ENCODE results near the gene GHITM.
"Not testable (repeated sequence)": the region's sequence is repeated elsewhere in the genome, so short reads cannot be mapped to it uniquely, and the experiment has no call there.

Gene GHITM

GRCh38 chr10:84118395-84119006 is 20.8 kb upstream of the GHITM start:
- H3K27me3 ChIP-seq (ENCODE audit: control insufficient read depth, insufficient read depth, low read length), result no peaks in the 10 kb centered on the region
- H3K9ac ChIP-seq (ENCODE audit: low read depth, low read length), result no peak overlapping the region
- H3K9me3 ChIP-seq (ENCODE audit: control insufficient read depth, insufficient read depth, low read length), result no peaks in the 10 kb centered on the region
- H3K36me3 ChIP-seq (ENCODE audit: control insufficient read depth, insufficient read depth, low read length), result no peaks in the 10 kb centered on the region
- no peak overlapping the region for H3K4me3 ChIP-seq (ENCODE audit: low read depth, low read length)
- H3K4me1 ChIP-seq (ENCODE audit: control insufficient read depth, insufficient read depth, low read length), result no peaks in the 10 kb centered on the region

GRCh38 chr10:84123362-84123761 is 15.9 kb upstream of the GHITM start:
- Histone ChIP-seq H3K4me3 (ENCODE audit: low read depth, low read length) (no peak overlapping the region), H3K27me3 (ENCODE audit: control insufficient read depth, insufficient read depth, low read length) (no peaks in the 10 kb centered on the region), H3K36me3 (ENCODE audit: control insufficient read depth, insufficient read depth, low read length) (no peaks in the 10 kb centered on the region), H3K9me3 (ENCODE audit: control insufficient read depth, insufficient read depth, low read length) (peaks cover 10% of the 10 kb centered on the region), H3K9ac (ENCODE audit: low read depth, low read length) (no peak overlapping the region), H3K4me1 (ENCODE audit: control insufficient read depth, insufficient read depth, low read length) (no peaks in the 10 kb centered on the region)

DNA sequence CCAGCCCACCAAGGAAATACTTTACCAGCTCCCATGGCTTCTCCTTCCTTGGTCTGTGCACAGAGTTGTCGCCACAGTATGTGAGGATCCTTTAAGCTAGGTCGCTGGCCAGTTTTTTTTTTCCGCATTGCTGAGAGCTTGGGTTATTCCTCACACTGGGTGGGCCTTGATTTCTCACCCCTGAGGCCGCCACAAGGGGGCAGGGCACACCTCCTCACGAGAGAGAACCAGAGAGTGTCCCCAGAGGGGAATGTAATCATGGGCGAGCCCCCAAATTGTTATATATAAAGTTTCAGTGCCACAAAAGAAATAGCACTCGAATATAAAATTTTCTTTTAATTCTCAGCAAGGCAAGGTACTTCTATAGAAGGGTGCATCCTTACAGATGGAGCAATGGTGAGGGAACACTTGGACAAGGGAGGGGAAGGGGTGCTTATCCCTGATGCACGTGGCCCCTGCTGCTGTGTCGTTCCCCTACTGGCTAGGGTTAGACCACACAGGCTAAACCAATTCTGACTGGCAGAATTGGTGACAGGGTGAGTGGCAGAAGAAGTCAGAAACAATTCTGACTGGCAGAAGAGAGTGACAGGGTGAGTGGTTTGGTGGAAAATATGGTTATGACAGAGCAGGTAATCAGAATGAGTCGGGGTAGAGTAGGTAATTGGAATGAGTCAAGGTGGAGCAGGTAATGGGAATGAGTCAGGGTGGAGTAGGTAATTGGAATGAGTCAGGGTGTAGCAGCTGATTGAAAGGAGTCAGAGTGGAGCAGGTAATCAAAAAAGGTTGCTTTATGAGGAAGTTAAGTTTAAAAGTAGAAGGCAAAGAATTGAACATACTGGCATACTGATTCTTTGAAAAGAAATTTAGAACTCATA is 13.2 kb upstream of the GHITM start:
- peaks cover 10% of the 10 kb centered on the region for H3K9me3 ChIP-seq (ENCODE audit: control insufficient read depth, insufficient read depth, low read length)
- not testable (repeated sequence) for H3K27me3 ChIP-seq (ENCODE audit: control insufficient read depth, insufficient read depth, low read length); H3K4me3 ChIP-seq (ENCODE audit: low read depth, low read length); H3K4me1 ChIP-seq (ENCODE audit: control insufficient read depth, insufficient read depth, low read length); H3K9ac ChIP-seq (ENCODE audit: low read depth, low read length); H3K36me3 ChIP-seq (ENCODE audit: control insufficient read depth, insufficient read depth, low read length)

- H3K27me3 ChIP-seq (ENCODE audit: control insufficient read depth, insufficient read depth, low read length), result no peaks in the 10 kb centered on the region
- H3K9ac ChIP-seq (ENCODE audit: low read depth, low read length), result no peak overlapping the region
- H3K4me3 ChIP-seq (ENCODE audit: low read depth, low read length), result no peak overlapping the region
- no peaks in the 10 kb centered on the region for H3K4me1 ChIP-seq (ENCODE audit: control insufficient read depth, insufficient read depth, low read length)
- H3K9me3 ChIP-seq (ENCODE audit: control insufficient read depth, insufficient read depth, low read length), result peaks cover 10% of the 10 kb centered on the region
- H3K36me3 ChIP-seq (ENCODE audit: control insufficient read depth, insufficient read depth, low read length), result no peaks in the 10 kb centered on the region
These were observed 12.5 kb upstream of the GHITM start for GRCh38 chr10:84126785-84127167.

- Histone ChIP-seq H3K27me3 (ENCODE audit: control insufficient read depth, insufficient read depth, low read length) (no peaks in the 10 kb centered on the region), H3K4me3 (ENCODE audit: low read depth, low read length) (no peak overlapping the region), H3K9me3 (ENCODE audit: control insufficient read depth, insufficient read depth, low read length) (no peaks in the 10 kb centered on the region), H3K36me3 (ENCODE audit: control insufficient read depth, insufficient read depth, low read length) (no peaks in the 10 kb centered on the region), H3K4me1 (ENCODE audit: control insufficient read depth, insufficient read depth, low read length) (no peaks in the 10 kb centered on the region), H3K9ac (ENCODE audit: low read depth, low read length) (no peak overlapping the region)
These were observed 3.5 kb upstream of the GHITM start for GRCh38 chr10:84135836-84136235.

DNA sequence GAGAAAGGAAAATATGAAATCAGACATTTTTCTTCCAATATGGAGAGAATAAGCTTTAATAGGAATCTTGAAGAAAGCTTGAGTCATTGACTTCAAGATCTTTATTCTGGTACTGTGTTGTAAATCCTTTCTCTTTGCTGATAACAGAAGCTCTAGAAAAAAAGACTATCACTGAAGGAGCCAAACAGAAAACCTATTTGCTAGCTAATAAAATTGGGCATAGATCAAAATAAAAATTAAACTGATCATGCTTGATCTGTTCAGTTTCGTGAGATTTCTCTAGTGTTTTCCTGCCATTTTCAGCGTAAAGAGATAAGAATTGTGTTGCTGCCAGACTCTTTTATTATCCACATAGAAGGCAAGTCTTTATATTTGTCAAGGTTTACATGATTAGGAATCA is 1.5 kb upstream of the GHITM start:
- H3K36me3 ChIP-seq (ENCODE audit: control insufficient read depth, insufficient read depth, low read length), result no peaks in the 10 kb centered on the region
- H3K9ac ChIP-seq (ENCODE audit: low read depth, low read length), result no peak overlapping the region
- H3K4me3 ChIP-seq (ENCODE audit: low read depth, low read length), result no peak overlapping the region
- H3K4me1 ChIP-seq (ENCODE audit: control insufficient read depth, insufficient read depth, low read length), result no peaks in the 10 kb centered on the region
- H3K9me3 ChIP-seq (ENCODE audit: control insufficient read depth, insufficient read depth, low read length), result no peaks in the 10 kb centered on the region
- no peaks in the 10 kb centered on the region for H3K27me3 ChIP-seq (ENCODE audit: control insufficient read depth, insufficient read depth, low read length)

DNA sequence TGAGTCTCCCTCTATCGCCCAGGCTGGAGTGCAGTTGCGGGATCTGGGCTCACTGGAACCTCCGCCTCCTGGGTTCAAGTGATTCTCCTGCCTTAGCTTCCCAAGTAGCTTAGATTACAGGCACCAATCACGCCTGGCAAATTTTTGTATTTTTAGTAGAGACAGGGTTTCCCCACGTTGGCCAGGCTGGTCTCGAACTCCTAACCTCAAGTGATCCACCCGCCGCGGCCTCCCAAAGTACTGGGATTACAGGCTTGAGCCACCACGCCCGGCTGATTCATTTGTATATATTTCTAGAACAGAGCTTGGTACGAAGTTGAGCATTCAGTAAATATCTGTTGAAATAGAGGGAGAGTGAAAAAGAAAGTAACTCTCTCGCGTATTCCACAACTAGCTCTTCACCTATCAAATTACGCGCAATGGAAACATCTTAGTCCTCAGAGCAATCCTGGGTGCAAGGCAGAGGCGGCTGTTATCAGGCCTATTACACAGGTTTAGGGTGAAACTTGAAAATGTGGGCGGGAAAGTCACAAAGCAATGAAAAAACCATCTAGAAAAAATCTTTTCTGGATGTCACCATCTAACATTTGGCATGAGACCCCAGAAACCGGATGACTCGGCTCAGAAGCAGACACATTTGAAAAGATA is 707 bp upstream of the GHITM start:
- Histone ChIP-seq H3K9me3 (ENCODE audit: control insufficient read depth, insufficient read depth, low read length) (no peaks in the 10 kb centered on the region), H3K9ac (ENCODE audit: low read depth, low read length) (peak overlapping the region; percentile 66), H3K4me1 (ENCODE audit: control insufficient read depth, insufficient read depth, low read length) (no peaks in the 10 kb centered on the region), H3K27me3 (ENCODE audit: control insufficient read depth, insufficient read depth, low read length) (no peaks in the 10 kb centered on the region), H3K36me3 (ENCODE audit: control insufficient read depth, insufficient read depth, low read length) (no peaks in the 10 kb centered on the region), H3K4me3 (ENCODE audit: low read depth, low read length) (peak overlapping the region; percentile 62)

DNA sequence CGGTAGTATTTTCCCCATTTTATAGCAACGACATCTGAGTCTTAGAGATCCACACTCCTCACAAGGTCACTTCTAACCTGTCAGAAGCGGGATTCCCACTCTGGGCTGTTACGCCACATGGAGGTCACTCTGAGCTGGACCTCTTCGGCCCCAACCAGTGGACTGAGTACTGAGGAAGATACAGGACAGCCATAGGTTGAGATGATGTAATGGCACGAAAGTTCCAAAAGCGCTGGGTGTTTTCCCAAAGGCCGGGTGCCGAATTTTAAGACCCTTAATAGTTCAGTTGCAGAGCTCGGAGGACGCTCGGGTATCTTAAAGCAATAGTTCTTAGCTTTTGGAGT is 699 bp downstream of the GHITM start:
- no peaks in the 10 kb centered on the region for H3K9me3 ChIP-seq (ENCODE audit: control insufficient read depth, insufficient read depth, low read length)
- no peaks in the 10 kb centered on the region for H3K27me3 ChIP-seq (ENCODE audit: control insufficient read depth, insufficient read depth, low read length)
- peak overlapping the region; percentile 62 for H3K9ac ChIP-seq (ENCODE audit: low read depth, low read length)
- H3K4me1 ChIP-seq (ENCODE audit: control insufficient read depth, insufficient read depth, low read length), result no peaks in the 10 kb centered on the region
- peaks cover 2% of the 10 kb centered on the region for H3K36me3 ChIP-seq (ENCODE audit: control insufficient read depth, insufficient read depth, low read length)
- peak overlapping the region; percentile 97 for H3K4me3 ChIP-seq (ENCODE audit: low read depth, low read length)

- Histone ChIP-seq H3K9ac (ENCODE audit: low read depth, low read length) (no peak overlapping the region), H3K27me3 (ENCODE audit: control insufficient read depth, insufficient read depth, low read length) (no peaks in the 10 kb centered on the region), H3K4me3 (ENCODE audit: low read depth, low read length) (no peak overlapping the region), H3K9me3 (ENCODE audit: control insufficient read depth, insufficient read depth, low read length) (no peaks in the 10 kb centered on the region), H3K4me1 (ENCODE audit: control insufficient read depth, insufficient read depth, low read length) (no peaks in the 10 kb centered on the region), H3K36me3 (ENCODE audit: control insufficient read depth, insufficient read depth, low read length) (peaks cover 22% of the 10 kb centered on the region)
These were observed 8.0 kb downstream of the GHITM start for GRCh38 chr10:84147347-84147746.

- peaks cover 22% of the 10 kb centered on the region for H3K36me3 ChIP-seq (ENCODE audit: control insufficient read depth, insufficient read depth, low read length)
- not testable (repeated sequence) for H3K27me3 ChIP-seq (ENCODE audit: control insufficient read depth, insufficient read depth, low read length); H3K9ac ChIP-seq (ENCODE audit: low read depth, low read length); H3K4me3 ChIP-seq (ENCODE audit: low read depth, low read length); H3K4me1 ChIP-seq (ENCODE audit: control insufficient read depth, insufficient read depth, low read length); H3K9me3 ChIP-seq (ENCODE audit: control insufficient read depth, insufficient read depth, low read length)
These were observed 8.8 kb downstream of the GHITM start for GRCh38 chr10:84148006-84148597.

DNA sequence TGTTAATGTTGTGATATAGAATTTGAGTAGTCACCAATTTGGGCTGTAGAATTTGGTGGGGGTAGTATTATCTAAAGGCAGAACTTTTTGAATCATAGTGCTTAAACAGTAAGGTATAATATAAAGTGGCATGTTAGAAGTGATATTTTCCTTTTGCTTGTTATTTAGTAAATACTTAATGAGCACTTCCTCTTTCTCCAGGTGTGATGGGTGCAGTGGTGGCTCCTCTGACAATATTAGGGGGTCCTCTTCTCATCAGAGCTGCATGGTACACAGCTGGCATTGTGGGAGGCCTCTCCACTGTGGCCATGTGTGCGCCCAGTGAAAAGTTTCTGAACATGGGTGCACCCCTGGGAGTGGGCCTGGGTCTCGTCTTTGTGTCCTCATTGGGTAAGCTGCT is 10.5 kb downstream of the GHITM start:
- Histone ChIP-seq H3K9ac (ENCODE audit: low read depth, low read length) (no peak overlapping the region), H3K9me3 (ENCODE audit: control insufficient read depth, insufficient read depth, low read length) (no peaks in the 10 kb centered on the region), H3K4me3 (ENCODE audit: low read depth, low read length) (no peak overlapping the region), H3K27me3 (ENCODE audit: control insufficient read depth, insufficient read depth, low read length) (no peaks in the 10 kb centered on the region), H3K36me3 (ENCODE audit: control insufficient read depth, insufficient read depth, low read length) (peaks cover 20% of the 10 kb centered on the region), H3K4me1 (ENCODE audit: control insufficient read depth, insufficient read depth, low read length) (no peaks in the 10 kb centered on the region)

All from iPS-15b (cell line).